Measurements from ENCODE around the gene APPL1.

Gene APPL1, protein sequence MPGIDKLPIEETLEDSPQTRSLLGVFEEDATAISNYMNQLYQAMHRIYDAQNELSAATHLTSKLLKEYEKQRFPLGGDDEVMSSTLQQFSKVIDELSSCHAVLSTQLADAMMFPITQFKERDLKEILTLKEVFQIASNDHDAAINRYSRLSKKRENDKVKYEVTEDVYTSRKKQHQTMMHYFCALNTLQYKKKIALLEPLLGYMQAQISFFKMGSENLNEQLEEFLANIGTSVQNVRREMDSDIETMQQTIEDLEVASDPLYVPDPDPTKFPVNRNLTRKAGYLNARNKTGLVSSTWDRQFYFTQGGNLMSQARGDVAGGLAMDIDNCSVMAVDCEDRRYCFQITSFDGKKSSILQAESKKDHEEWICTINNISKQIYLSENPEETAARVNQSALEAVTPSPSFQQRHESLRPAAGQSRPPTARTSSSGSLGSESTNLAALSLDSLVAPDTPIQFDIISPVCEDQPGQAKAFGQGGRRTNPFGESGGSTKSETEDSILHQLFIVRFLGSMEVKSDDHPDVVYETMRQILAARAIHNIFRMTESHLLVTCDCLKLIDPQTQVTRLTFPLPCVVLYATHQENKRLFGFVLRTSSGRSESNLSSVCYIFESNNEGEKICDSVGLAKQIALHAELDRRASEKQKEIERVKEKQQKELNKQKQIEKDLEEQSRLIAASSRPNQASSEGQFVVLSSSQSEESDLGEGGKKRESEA

DNA sequence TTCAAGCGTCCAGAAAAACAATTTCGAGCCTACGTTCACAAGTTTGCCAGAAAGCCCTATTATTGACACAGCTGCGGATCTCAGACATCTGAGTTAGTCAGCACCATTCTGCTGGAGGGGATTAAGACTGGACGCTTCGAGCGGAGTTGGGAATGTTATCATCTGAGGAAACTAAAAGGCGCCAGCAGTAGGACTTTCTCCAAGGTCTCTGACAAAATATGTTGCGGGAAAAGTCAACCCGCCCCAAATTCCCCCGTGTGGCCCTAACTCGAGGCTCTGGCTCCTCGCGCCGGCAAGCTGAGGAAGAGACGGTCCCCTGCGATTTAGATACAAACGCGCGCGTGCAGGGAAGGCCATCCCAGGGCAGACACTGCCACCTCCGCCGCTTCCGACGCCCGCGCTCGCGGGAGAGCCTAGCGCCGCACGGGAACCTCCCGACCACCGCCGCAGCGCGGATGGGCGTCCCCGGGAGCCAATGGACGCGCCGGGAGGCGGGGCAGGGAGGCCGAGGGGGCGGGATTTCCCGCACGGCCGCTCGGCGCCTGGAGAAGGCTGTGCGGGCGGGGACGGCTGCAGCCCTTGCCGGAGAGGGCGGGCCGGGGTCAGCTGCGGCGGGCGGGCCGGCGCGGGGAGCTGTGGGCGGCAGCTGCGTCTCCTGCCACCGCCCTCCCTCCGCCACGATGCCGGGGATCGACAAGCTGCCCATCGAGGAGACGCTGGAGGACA is at the start of gene APPL1:
Gene APPL1, plus strand, starts transcription at position 526 of the 726 bp plus-strand sequence. Its CDS starts 155 bp downstream, at position 681.
- Histone ChIP-seq H3K27ac (ENCODE audit: low read depth, low read length) (peak within 1 kb of the TSS; percentile 91), H3K27me3 (ENCODE audit: control insufficient read depth in 5 of 5, insufficient read depth in 4 of 5, low read length in 5 of 5) (no peaks in the 10 kb centered on the region), H3K4me3 (ENCODE audit: low read depth in 1 of 5, low read length in 5 of 5) (peak within 1 kb of the TSS; percentile 70 to 93 (median 84)), H3K4me1 (ENCODE audit: control insufficient read depth in 5 of 5, insufficient read depth in 5 of 5, low read length in 5 of 5) (peaks cover 0 to 23% (median 19%) of the 10 kb centered on the region in 5 donors), H3K9me3 (ENCODE audit: control insufficient read depth in 5 of 5, low read length in 5 of 5) (no peaks in the 10 kb centered on the region), H3K36me3 (ENCODE audit: control insufficient read depth in 5 of 5, insufficient read depth in 5 of 5, low read length in 5 of 5) (no peaks in the 10 kb centered on the region), H3K9ac (ENCODE audit: low read length in 5 of 5) (peak within 1 kb of the TSS; percentile 56 to 87 (median 83))

DNA sequence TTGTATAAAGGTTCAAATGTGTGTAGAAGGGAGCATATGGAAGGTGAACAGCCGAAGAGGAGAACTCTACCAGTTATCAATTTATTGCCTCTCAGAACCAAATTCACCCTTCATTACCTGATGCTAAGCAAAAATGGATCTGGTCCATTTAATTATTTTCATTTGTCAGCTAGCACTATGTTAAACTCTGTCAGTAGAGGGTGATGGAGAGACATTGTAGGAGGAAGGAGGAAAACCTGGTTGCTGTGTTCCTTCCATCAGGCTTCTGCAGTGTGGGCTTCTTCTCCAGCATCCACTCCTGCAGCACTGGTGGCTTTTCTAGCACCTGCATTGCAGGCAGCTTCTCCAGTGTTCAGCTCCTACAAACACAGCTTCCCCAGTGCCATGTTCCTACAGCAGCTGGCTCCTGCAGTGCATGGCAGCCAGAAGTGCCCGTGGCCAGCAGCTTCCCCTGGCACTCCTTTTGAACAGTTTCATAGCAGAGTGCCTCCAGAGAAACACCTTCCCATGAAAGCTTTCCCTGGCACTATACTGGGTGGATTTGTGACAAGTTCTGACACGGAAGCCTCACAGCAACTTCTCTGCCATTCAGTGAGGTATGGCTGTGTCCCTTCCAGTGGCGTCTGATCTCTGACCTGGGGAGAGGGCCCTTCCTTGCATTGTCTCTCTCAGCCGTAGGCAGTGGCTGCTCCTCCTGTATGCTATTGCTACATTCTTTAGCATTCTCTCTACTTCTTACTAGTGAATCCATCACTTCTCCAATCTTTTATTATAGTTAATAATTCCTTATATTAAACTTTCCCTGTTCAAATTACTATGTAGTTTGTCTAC is 47.7 kb upstream of the APPL1 start:
- peaks cover 0 to 5% (median 0%) of the 10 kb centered on the region in 5 donors for H3K27me3 ChIP-seq (ENCODE audit: control insufficient read depth in 5 of 5, insufficient read depth in 4 of 5, low read length in 5 of 5)
- H3K36me3 ChIP-seq (ENCODE audit: control insufficient read depth in 5 of 5, insufficient read depth in 5 of 5, low read length in 5 of 5), result no peaks in the 10 kb centered on the region
- no peaks in the 10 kb centered on the region for H3K4me1 ChIP-seq (ENCODE audit: control insufficient read depth in 5 of 5, insufficient read depth in 5 of 5, low read length in 5 of 5)
- no peak overlapping the region for H3K4me3 ChIP-seq (ENCODE audit: low read depth in 1 of 5, low read length in 5 of 5)
- no peak overlapping the region for H3K27ac ChIP-seq (ENCODE audit: low read depth, low read length)
- H3K9ac ChIP-seq (ENCODE audit: low read length in 5 of 5), result no peak overlapping the region
- no peaks in the 10 kb centered on the region for H3K9me3 ChIP-seq (ENCODE audit: control insufficient read depth in 5 of 5, low read length in 5 of 5)

DNA sequence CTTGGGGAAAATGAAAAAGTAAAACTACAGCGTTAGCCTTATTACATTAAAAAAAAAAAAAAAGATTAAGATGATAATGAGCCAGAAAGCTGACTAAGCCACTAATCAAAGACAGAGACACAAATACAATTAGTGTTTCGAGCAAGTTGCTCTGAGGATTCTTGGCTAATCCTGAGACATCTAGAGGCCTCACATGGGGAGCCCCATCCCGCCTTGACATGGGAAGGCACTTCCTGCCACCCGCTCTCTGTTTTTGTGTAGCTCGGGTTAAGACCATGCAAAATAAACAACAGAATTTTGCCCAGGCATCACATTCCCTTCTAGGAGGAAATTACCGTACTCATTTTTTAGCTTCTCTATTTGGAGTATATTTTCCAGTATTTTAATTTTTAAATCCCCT is 43.0 kb upstream of the APPL1 start:
- Histone ChIP-seq H3K4me3 (ENCODE audit: low read depth in 1 of 5, low read length in 5 of 5) (no peak overlapping the region), H3K27me3 (ENCODE audit: control insufficient read depth in 5 of 5, insufficient read depth in 4 of 5, low read length in 5 of 5) (peaks cover 0 to 5% (median 0%) of the 10 kb centered on the region in 5 donors), H3K27ac (ENCODE audit: low read depth, low read length) (no peak overlapping the region), H3K36me3 (ENCODE audit: control insufficient read depth in 5 of 5, insufficient read depth in 5 of 5, low read length in 5 of 5) (no peaks in the 10 kb centered on the region), H3K4me1 (ENCODE audit: control insufficient read depth in 5 of 5, insufficient read depth in 5 of 5, low read length in 5 of 5) (no peaks in the 10 kb centered on the region), H3K9me3 (ENCODE audit: control insufficient read depth in 5 of 5, low read length in 5 of 5) (no peaks in the 10 kb centered on the region), H3K9ac (ENCODE audit: low read length in 5 of 5) (no peak overlapping the region)

DNA sequence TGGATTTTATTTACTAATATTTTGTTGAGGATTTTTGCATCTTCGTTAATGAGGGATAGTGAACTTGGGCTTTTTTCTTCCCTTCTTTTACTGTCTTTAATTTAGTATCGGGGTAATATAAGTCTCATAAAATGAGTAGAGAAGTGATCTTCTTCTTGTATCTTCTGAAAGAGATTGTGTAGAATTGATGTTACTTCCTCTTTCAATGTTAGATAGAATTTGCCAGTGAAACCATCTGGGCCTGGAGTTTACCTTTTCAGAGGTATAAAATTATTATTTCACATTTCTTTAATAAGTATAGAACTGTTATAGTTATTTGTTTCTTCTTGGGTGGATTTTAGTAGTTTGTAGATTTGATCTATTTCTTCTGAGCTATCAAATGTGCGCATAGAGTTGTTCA is 35.5 kb upstream of the APPL1 start:
- Histone ChIP-seq H3K4me3 (ENCODE audit: low read depth in 1 of 5, low read length in 5 of 5) (no peak overlapping the region), H3K9ac (ENCODE audit: low read length in 5 of 5) (no peak overlapping the region), H3K36me3 (ENCODE audit: control insufficient read depth in 5 of 5, insufficient read depth in 5 of 5, low read length in 5 of 5) (no peaks in the 10 kb centered on the region), H3K27me3 (ENCODE audit: control insufficient read depth in 5 of 5, insufficient read depth in 4 of 5, low read length in 5 of 5) (peaks cover 0 to 3% (median 0%) of the 10 kb centered on the region in 5 donors), H3K4me1 (ENCODE audit: control insufficient read depth in 5 of 5, insufficient read depth in 5 of 5, low read length in 5 of 5) (no peaks in the 10 kb centered on the region), H3K27ac (ENCODE audit: low read depth, low read length) (no peak overlapping the region), H3K9me3 (ENCODE audit: control insufficient read depth in 5 of 5, low read length in 5 of 5) (no peaks in the 10 kb centered on the region)

DNA sequence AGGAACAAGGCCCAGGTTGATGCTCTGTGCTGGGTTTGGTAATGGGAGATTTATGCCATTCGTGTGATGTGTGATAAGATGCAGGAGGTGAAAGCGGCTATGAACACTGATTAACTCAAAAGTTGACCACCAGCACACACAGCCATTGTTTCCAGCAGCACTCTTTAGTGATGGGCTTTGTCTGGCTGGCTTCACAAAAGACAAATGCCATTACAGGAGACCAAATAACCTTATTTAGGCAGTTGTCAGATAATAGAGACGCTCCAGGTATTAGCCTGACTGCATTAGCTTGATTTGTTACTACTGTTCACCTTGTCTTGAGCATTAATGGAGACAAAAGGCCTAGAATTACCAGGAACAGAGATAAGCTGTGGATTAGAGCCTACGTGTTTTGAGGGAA is 32.9 kb upstream of the APPL1 start:
- no peaks in the 10 kb centered on the region for H3K4me1 ChIP-seq (ENCODE audit: control insufficient read depth in 5 of 5, insufficient read depth in 5 of 5, low read length in 5 of 5)
- no peaks in the 10 kb centered on the region for H3K36me3 ChIP-seq (ENCODE audit: control insufficient read depth in 5 of 5, insufficient read depth in 5 of 5, low read length in 5 of 5)
- H3K4me3 ChIP-seq (ENCODE audit: low read depth in 1 of 5, low read length in 5 of 5), result no peak overlapping the region
- H3K27ac ChIP-seq (ENCODE audit: low read depth, low read length), result no peak overlapping the region
- peaks cover 0 to 3% (median 0%) of the 10 kb centered on the region in 5 donors for H3K27me3 ChIP-seq (ENCODE audit: control insufficient read depth in 5 of 5, insufficient read depth in 4 of 5, low read length in 5 of 5)
- no peak overlapping the region for H3K9ac ChIP-seq (ENCODE audit: low read length in 5 of 5)
- no peaks in the 10 kb centered on the region for H3K9me3 ChIP-seq (ENCODE audit: control insufficient read depth in 5 of 5, low read length in 5 of 5)

DNA sequence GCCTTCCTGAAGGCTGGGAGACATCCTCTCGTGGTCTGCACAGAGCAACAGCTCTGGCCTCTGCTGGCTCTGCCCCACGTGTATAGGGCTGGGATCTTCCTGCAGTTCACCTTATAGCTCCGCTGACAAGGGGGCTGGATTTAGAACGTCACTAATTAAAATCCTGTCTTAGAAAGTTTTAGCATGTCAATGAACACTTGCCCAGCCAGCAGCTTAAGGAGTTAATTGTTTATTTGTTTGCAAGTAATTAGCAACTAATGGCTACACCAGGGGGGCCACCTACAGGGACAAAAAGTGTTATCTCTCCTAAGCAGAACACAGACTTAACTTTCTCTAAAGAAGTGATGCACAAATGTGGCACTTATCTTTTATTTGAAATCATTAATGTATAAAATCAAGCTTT is 27.6 kb upstream of the APPL1 start, which contains the start of gene HESX1:
Gene HESX1, minus strand, starts transcription at position 84 of the 403 bp plus-strand sequence. Its CDS starts 60 bp downstream, at position 24.
- Histone ChIP-seq H3K9me3 (ENCODE audit: control insufficient read depth in 5 of 5, low read length in 5 of 5) (no peaks in the 10 kb centered on the region), H3K27me3 (ENCODE audit: control insufficient read depth in 5 of 5, insufficient read depth in 4 of 5, low read length in 5 of 5) (peaks cover 0 to 2% (median 0%) of the 10 kb centered on the region in 5 donors), H3K36me3 (ENCODE audit: control insufficient read depth in 5 of 5, insufficient read depth in 5 of 5, low read length in 5 of 5) (no peaks in the 10 kb centered on the region), H3K4me1 (ENCODE audit: control insufficient read depth in 5 of 5, insufficient read depth in 5 of 5, low read length in 5 of 5) (no peaks in the 10 kb centered on the region), H3K27ac (ENCODE audit: low read depth, low read length) (no peak within 1 kb of the TSS), H3K4me3 (ENCODE audit: low read depth in 1 of 5, low read length in 5 of 5) (no peak within 1 kb of the TSS), H3K9ac (ENCODE audit: low read length in 5 of 5) (no peak within 1 kb of the TSS)

DNA sequence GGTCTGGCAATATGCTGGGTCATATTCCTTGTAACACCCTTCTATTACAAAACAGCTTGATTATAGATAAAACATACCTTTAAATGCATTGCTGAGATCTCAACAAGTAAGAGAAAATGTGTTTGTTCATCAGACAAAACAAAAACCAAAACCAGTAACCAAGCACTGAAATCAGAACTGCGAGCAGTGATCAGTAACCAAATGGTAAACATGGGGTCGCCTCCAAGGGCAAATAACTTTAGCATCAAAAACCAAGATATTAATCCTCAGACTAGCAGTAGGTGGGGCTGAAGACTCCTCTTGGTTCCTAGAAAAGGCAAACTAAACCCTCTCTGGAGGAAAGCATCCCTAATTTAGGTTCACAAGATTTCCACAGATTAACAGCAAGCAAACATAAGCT is 21.1 kb upstream of the APPL1 start:
- Histone ChIP-seq H3K4me3 (ENCODE audit: low read depth in 1 of 5, low read length in 5 of 5) (no peak overlapping the region), H3K9ac (ENCODE audit: low read length in 5 of 5) (no peak overlapping the region), H3K27me3 (ENCODE audit: control insufficient read depth in 5 of 5, insufficient read depth in 4 of 5, low read length in 5 of 5) (no peaks in the 10 kb centered on the region), H3K4me1 (ENCODE audit: control insufficient read depth in 5 of 5, insufficient read depth in 5 of 5, low read length in 5 of 5) (no peaks in the 10 kb centered on the region), H3K9me3 (ENCODE audit: control insufficient read depth in 5 of 5, low read length in 5 of 5) (no peaks in the 10 kb centered on the region), H3K36me3 (ENCODE audit: control insufficient read depth in 5 of 5, insufficient read depth in 5 of 5, low read length in 5 of 5) (no peaks in the 10 kb centered on the region), H3K27ac (ENCODE audit: low read depth, low read length) (no peak overlapping the region)

DNA sequence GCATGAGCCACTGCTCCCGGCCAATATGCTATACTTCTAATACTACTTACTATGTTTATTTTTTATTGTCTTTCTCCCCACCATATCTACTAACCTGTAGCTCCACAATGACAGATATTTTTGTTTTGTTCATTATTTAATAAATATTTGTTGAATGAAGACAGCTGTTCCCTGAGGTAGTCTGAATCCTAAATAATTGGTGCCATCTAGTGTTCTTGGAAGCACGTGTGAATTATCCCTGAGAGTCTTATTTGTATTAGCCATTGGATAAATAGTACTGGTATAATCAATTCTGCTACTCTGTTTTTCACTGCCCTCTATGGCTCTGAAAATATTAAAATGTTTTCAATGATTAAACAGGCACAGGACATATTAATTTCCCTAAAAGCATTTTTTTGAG is 5.6 kb upstream of the APPL1 start:
- Histone ChIP-seq H3K4me3 (ENCODE audit: low read depth in 1 of 5, low read length in 5 of 5) (no peak overlapping the region), H3K27me3 (ENCODE audit: control insufficient read depth in 5 of 5, insufficient read depth in 4 of 5, low read length in 5 of 5) (no peaks in the 10 kb centered on the region), H3K9me3 (ENCODE audit: control insufficient read depth in 5 of 5, low read length in 5 of 5) (no peaks in the 10 kb centered on the region), H3K27ac (ENCODE audit: low read depth, low read length) (no peak overlapping the region), H3K4me1 (ENCODE audit: control insufficient read depth in 5 of 5, insufficient read depth in 5 of 5, low read length in 5 of 5) (peaks cover 0 to 4% (median 3%) of the 10 kb centered on the region in 5 donors), H3K9ac (ENCODE audit: low read length in 5 of 5) (no peak overlapping the region), H3K36me3 (ENCODE audit: control insufficient read depth in 5 of 5, insufficient read depth in 5 of 5, low read length in 5 of 5) (no peaks in the 10 kb centered on the region)

DNA sequence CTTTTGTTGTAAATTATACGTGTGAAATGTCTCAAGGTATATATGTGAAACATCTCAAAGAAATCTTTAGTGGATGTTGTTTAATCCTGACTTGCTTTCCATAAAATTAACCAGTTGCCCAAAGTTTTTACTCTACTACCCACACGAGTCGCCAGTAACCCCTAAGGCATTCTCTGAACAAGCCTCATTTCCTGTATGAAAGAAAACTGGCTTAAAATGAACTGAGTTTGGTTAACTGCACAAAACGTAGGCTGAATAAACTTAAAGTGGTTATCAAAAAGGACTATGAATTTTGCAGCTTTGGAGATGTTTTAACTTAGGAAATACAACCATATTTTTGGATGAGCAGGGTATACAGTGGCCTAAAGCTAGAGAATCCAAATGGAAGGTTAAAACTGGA is 2.7 kb upstream of the APPL1 start:
- Histone ChIP-seq H3K9me3 (ENCODE audit: control insufficient read depth in 5 of 5, low read length in 5 of 5) (no peaks in the 10 kb centered on the region), H3K27me3 (ENCODE audit: control insufficient read depth in 5 of 5, insufficient read depth in 4 of 5, low read length in 5 of 5) (no peaks in the 10 kb centered on the region), H3K4me1 (ENCODE audit: control insufficient read depth in 5 of 5, insufficient read depth in 5 of 5, low read length in 5 of 5) (peaks cover 0 to 23% (median 18%) of the 10 kb centered on the region in 5 donors), H3K27ac (ENCODE audit: low read depth, low read length) (no peak overlapping the region), H3K9ac (ENCODE audit: low read length in 5 of 5) (no peak overlapping the region), H3K36me3 (ENCODE audit: control insufficient read depth in 5 of 5, insufficient read depth in 5 of 5, low read length in 5 of 5) (no peaks in the 10 kb centered on the region), H3K4me3 (ENCODE audit: low read depth in 1 of 5, low read length in 5 of 5) (no peak overlapping the region)

Data from subcutaneous abdominal adipose tissue (tissue), 5 donors.